Fibroblast of skin of abdomen (primary cell): ENCODE data around the gene OPCML.

Experiments
- DNase-seq: peaks from one replicate; pipeline ENCODE4 v3.0.0-alpha.2; 2013

OPCML gene

DNA sequence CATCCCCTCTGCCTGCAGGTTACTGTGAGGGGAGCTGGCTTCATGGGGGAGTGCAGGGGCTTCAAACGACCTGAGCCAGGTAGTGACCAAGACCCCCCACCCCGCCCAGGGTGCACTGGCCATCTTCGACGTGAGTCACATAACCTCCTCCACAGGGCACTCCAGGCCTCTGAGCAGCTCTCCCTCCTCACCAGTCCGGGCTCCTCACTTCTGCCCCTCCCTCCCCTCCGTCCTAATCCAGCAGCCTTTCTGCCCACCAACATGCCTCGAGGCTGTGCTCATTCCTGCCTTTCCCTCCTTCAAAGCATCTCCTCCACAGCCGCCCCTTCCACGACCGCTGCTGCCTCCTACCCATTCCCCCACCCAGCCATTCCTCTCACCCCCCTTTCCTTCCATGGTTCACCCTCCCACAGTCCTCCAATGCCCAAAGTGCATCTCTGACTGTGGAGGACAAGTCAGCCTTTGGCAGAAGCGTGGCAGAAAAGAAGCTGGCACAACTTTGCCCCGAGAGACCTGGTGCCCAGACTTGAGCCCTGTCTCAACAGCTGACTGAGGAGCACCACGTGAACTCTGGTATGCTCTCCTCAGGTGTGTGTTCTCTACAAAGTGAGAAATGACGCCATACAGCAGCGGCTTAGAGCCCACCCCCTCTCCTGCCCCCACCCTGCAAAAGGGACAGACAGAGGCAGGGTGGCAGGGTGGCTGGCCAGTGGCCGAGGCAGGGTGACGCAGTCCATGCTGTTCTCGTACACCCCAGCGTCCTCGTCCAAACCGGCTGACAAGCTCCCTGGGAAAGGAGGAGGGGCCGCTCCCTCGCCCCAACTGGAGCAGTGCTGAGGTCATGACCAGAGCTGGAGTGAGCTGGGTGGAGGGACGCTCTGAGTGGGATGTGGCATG is 30.4 kb downstream of the OPCML start:
- no peak for DNase-seq

DNA sequence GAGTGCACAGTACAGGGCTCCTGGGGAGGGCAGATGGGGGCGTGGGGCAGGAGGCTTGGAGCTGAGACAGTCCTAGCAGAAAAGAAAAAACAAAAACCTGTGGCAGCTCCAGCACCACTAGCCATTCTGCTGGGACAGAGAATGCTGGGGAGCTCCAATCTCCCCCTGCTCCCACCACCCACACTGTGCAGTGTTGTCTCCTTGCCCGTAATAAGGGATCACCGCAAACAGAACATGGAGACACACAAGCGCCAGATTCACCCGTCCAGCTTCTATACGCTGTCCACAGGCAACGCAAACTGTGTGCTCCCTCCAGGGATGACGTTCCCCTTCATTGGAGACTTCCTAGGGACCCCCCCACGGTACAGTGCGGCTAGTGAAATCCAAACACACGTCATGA is 31.4 kb downstream of the OPCML start:
- DNase-seq = no peak

DNA sequence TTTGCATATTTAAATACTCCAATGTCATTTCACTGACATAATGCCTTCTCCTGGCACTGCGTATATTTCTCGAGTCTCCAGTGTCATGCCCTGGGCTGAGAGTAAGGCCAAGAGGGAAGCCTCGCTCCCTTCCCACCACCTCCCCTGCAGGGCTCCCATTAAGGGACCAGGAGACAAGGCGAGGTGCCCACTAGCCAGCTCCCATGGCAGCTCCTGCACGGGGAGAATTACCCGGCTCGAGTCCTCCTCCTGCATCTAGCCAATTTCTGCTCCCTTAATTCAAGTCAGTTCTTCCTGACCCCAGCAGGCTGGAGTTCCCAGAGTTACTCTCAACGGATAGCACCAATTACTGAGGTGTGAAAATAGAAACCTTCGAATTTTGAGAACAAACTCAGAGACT is 31.9 kb downstream of the OPCML start:
- DNase-seq = no peak

DNA sequence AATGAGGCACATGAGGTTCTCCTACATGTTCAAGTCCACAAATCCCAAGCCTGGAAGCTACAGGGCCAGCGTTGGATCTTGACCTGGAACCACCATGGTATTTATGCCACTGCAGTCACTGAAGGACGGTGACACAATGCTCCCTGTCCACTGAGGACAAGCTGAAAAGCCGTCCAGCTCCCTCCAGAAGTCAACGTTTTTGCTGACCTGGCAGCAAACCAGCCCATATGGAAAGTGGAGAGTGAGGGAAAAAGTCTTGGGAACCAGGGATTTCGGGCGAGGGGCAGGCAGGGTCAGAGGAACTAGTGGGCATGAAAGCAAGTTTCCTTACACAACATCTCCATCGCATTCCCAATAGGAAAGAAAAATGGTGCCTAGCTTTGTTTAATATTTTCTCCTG is 33.3 kb downstream of the OPCML start:
- no peak for DNase-seq

DNA sequence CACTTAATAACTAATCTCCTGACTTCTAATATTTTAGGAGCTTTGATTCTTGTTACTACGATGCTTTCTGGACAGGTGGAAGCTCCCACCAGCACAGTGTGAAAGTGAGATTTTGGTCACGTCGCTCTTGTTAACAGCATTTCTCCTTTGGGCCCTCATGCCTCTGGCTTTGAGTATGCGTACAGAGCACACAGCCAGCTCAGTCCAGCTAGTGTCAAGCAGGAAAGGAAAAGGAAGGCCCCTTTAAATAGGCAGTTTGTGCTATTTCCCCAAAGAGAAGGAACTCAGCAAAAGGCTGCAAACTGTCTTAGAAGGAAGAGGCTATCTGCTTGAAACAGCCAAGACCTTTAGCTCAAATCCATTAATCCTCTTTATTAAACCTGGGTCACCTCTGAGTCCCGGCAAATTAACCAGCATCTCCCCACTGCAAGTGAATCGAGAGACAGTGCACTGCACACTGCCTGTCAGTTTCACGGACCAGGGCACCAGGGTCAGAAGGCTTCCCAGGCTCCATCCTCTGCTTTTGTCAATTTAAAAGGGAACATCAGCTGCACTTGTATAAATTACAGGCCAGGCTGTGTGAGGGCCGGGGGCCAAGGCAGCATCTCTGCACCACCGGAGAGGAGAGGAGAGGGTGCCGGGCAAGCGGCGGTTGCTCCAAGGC is 34.7 kb downstream of the OPCML start:
- DNase-seq = no peak

GRCh38 chr11:133492895-133493294 is 39.4 kb downstream of the OPCML start:
- DNase-seq = no peak

- no peak for DNase-seq
Observed at GRCh38 chr11:133491680-133492383, 40.5 kb downstream of the OPCML start.

DNA sequence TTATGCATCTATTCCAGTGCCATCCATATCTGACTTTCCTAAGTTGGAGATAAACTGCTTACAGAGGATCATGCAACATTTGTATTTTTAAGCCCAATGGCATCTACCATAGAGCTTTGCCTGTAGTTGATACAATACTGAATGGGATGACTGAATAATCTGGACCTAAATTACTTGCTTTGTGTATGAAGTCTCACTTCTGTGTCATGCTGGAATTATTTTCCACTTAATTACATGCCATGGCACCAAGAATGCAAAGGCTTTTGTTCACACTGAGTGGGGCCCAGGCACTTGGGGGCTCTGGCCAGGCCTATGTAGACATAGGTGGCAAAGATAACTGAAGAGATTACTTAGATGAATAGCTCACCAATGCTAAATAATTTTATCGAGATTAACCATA is 51.6 kb downstream of the OPCML start:
- DNase-seq = no peak

GRCh38 chr11:133479209-133479608 is 53.1 kb downstream of the OPCML start:
- no peak for DNase-seq

GRCh38 chr11:133477251-133477625 is 55.1 kb downstream of the OPCML start:
- DNase-seq = no peak

DNA sequence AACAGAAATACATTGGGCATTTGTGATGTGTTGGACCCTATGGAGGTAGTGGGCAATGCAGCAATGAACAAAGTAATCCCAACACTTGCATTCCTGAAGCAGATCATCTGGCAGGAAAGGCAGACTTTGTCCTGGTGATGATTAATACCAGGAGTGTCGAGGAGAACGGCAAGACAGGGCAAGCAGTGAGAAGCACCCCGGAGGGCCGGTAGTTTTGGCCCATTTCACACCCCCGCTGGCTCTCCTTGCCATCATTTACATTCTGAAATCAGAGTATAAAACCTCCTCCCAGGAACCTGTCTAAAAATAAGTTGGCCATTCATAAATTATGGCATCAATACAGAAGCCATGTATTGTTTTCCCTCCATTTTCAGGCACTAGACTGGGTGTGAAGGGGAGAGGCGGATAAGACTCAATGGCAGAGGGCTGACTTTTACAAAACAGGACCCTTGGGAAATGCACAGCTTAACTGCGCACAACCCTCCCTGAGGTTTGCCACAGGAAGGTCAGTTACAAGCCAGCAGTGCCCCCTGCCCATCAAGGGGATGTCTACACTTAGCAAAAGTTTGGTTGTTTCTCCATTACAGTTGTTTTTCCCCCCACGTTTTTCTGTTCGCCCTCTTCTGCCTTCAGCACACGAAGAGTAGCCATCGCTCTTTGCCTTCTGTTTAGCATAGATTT is 55.6 kb downstream of the OPCML start:
- DNase-seq = no peak

DNA sequence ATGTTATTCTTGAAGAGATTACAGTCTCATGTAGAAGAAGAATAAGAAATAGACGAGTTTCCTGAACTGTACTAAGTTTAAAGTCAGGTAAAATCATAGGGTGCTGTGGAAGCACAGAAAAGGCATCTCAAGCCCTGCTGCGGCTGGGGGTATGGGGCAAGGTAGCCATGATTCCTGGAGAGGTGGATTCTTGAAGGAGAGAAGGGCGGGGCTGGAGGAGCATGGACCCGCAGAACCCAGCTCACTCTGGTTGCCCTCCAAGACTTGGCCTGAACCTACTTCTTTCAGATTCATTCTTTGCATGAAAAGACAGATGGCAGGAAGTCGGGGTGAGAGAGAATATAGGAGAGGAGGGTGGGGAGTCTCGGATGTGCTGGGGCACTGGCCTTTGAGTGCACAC is 57.8 kb downstream of the OPCML start:
- no peak for DNase-seq

DNA sequence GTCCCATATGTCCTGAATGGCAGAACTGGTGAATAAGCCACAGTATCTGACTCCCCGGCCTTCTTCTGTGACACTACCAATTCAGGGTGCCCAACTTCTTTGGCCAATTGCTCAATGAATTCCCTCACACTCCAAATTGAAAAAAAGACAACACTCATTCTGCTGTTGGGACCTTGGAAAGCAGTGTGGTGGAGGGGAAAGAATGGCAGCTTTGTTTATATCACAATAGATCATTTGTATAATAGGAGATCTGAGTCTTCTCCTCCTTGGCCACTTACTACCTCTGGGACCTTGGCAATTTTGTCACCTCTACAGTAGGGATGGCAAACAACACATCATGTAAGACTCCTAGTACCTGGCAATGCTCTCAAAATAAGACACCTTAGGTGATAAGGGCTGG is 64.6 kb downstream of the OPCML start:
- no peak for DNase-seq

GRCh38 chr11:133443206-133443747 is 89.0 kb downstream of the OPCML start:
- no peak for DNase-seq

DNA sequence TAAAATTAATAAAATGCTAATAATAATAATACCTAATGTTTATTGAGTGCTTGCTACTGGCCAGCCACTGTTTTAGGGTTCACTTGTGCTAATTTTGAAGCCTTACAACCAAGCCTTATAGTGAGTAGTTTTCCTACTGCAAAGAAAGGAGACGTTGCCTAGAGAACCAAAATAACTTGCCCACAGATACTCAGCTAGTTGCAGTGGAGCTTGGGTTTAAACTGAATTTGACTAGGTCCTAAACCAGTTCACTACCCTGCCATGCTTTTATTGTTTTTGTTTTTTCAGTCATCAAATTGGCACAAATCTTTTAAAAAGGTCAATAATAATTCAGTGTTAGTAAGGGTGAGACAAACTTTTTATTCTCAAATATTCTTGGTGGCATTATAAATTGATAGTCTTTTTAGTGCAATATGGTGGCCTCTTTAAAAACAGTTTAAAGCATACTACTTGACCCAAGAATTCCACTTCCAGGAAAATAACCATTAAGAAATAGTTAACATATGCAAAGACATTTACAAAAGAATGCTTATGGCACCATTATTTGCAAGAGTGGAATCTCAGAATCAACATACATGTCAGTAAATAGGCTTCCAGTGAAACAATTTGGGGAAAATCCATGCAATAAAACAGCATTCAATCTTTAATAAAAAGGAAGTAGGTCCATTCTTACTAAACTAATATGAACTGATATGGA is 90.2 kb downstream of the OPCML start:
- DNase-seq = no peak

- DNase-seq = no peak
Observed at GRCh38 chr11:133425992-133426391, 106.3 kb downstream of the OPCML start.

DNA sequence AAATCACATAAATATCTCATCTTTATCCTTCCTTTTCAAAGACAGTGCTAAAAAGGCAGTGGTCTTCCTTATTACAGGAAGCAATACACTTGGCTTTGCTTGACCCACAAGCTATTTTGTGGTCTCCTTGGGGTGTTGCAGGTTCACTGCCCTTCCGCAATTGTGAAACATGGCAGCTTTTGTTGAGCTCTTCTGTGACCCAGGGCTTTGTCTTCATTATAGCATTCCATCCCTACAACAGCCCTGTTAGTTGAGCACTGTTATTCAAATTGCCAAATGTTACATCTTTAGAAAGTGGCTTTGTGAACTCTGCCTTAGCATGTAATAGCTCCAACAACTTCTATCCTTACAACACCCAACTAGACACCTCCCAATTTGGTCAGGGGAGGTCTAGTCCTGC is 107.1 kb downstream of the OPCML start:
- no peak for DNase-seq

DNA sequence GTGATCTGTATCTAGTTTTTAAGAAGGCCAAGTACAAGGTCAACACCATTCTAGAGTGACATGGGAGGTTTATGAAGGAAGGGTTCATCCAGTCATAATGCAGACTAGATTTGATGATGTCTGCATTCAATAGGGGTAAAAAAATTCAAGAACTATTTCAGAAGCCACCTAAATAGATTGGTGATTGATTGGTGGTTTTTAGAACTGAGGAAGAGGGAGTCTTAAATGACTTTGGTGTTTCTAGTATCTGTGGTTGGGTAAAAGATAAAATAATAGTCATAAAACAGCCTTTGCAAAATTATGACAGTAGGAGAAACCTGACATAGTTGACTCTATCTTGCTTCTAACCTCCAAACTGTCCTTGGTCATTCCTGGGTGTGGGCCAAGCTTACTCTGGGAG is 114.1 kb downstream of the OPCML start:
- no peak for DNase-seq

DNA sequence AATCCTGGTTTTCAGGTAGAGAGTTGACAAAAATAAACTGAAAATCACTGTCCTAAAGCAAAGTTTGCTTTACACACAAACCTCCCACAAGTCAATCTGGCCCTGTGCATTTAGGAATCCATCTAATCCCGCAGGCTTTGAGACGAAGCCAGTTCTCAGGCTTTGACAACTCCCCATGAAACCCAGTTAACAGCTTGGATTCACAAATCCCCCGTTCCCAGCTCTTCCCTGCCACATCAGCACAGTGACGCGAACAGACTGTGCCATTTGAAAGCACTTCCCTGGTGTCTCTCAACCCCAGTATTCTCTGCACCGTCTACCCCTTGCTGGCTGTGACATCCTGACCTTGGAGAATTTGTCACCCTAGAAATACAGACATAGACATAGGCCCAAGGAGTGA is 117.8 kb downstream of the OPCML start:
- DNase-seq = no peak

- DNase-seq = no peak
Observed at GRCh38 chr11:133413703-133414102, 118.6 kb downstream of the OPCML start.

- DNase-seq = no peak
Observed at GRCh38 chr11:133409799-133410198, 122.5 kb downstream of the OPCML start.

DNA sequence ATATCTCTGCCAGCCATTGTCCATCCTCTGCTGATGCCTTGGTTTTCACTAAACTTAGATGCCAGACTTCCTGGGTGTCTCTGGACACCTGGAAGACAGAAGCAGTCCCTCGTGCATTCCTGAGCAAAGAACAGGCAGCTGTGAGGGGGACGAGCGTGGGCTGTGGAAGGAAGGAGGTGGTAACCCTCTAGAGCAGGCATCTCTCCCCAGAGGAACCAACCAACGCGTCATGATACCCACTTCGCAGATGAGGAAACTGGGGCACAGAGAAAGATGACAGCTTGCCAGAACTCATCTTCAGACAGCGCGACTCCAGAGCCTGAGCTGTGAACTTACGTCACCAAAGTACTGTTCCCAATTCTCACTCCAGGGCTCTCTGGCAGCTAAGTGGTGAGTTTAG is 123.4 kb downstream of the OPCML start:
- no peak for DNase-seq
